ENCODE results near the gene NFATC3.

NFATC3 gene

DNA sequence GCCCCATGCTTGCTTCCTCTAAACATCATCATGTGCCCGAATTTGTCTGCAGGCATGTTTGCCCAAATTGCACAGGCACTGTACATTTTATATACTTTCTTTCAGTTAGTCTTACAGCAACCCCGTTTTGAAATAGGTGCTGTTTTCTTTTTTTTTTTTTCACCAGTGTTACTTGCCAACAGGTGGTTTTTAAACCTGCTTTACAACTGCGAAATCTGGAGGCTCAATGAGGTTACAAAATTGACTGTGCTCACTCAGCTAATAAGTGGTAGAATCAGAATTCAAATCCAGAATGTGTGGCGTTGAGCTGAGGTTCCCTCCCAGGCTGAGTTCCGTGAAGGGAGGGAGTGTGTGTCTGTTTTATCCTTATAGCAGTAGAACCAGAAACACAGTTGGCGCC is 165.8 kb downstream of the NFATC3 start:
- no peak for DNase-seq (ENCODE audit: low spot score)

- DNase-seq (ENCODE audit: low spot score) = no peak
Measured at GRCh38 chr16:68251832-68252231, 166.7 kb downstream of the NFATC3 start.

- no peak for DNase-seq (ENCODE audit: low spot score)
Measured at GRCh38 chr16:68252383-68252782, 167.2 kb downstream of the NFATC3 start.

DNA sequence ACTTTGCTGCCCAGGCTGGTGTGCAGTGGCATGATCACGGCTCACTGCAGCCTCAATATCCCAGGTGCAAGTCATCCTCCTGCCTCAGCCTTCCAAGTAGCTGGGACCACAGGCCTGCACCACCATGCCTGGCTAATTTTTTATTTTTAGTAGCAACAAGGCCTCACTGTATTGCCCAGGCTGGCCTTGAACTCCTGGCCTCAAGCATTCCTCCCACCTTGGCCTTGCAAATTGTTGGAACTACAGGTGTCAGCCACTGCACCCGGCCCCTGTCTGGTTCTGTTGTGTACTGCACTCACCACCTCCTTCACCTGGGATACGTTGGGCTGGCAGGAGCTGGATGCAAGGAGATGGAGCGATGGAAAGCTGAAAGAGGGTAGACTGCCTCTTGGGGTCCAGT is 168.6 kb downstream of the NFATC3 start:
- DNase-seq (ENCODE audit: low spot score) = no peak

DNA sequence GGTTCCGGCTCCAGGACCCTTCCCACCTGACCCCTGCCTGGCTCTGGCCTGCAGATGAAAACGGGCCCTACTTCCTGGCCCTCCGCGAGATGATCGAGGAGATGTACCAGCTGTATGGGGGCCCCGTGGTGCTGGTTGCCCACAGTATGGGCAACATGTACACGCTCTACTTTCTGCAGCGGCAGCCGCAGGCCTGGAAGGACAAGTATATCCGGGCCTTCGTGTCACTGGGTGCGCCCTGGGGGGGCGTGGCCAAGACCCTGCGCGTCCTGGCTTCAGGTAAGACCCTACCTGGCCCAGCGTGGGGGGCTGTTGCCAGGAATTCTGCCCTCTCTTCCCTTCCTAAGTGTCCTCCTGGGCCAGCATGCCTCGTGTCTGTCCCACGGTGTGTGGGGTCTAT is 170.5 kb downstream of the NFATC3 start:
- DNase-seq (ENCODE audit: low spot score) = no peak

DNA sequence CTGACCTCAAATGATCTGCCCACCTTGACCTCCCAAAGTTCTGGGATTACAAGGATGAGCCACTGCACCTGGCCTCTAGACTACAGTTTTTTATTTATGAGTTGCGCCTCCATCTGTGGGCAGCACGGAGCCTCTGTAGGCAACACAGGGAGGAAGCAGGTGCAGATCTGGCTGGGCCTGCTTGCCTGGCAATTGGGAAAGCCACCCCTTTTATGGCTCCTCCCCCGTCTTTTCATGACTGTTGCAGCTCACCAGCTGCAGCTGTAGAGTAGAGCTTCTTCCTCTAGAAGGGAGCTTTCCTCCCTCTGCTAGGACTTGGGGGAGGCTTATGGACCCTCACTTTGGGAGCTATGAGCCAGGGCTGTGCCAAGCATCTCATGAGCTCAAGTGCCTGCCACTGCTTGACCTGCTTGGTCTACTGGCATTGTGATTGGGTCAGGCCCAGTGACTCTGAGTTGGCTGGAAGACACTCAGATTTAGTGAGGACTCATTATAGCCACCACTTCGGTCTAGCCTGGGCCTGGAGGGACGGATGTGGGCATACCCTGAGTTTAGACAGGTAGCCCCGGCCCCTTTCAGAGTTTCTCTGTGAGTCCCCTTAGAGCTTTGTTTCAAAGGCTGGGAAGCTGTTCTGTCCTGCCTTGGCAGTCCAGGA is 172.2 kb downstream of the NFATC3 start:
- DNase-seq (ENCODE audit: low spot score) = no peak

DNA sequence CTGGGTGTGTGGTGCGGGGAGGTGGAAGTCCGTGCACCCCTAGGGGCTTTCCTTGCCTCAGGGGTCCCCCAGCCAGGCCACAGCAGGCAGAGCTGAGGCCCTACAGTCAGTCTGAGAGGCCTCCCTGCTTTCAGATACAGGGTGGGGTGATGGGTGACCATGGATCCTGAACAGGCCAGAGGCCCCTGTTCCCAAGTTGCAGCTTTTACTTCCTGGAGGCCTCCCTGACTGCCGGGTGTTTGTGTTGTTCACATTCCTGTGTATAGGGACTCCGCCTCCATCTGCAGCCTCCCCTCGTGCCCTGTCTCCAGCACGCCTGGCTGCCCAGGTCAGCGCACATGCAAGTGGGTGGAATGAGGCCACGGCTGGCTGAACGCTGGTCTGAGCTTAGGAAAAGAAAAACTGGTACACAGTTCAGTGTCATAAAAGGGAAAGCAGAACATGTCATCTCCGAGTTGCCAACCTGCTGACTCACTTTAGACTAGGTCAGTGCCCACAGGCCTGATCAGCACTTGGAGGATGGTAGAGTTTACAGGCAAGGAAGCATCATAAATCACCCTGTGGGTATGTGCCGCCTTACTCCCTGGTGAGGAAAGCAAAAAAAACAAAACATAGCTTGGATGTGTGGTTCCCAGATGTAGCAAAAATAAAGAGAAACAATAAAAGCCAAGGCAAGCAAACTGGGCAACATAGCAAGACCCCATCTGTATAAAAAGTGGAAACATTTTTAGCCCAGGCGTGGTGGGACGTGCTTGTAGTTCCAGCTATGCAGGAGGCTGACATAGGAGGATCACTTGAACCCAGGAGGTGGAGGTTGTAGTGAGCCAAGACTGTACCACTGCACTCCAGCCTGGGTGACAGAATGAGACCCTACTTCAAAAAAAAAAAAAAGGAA is 173.0 kb downstream of the NFATC3 start:
- no peak for DNase-seq (ENCODE audit: low spot score)

DNA sequence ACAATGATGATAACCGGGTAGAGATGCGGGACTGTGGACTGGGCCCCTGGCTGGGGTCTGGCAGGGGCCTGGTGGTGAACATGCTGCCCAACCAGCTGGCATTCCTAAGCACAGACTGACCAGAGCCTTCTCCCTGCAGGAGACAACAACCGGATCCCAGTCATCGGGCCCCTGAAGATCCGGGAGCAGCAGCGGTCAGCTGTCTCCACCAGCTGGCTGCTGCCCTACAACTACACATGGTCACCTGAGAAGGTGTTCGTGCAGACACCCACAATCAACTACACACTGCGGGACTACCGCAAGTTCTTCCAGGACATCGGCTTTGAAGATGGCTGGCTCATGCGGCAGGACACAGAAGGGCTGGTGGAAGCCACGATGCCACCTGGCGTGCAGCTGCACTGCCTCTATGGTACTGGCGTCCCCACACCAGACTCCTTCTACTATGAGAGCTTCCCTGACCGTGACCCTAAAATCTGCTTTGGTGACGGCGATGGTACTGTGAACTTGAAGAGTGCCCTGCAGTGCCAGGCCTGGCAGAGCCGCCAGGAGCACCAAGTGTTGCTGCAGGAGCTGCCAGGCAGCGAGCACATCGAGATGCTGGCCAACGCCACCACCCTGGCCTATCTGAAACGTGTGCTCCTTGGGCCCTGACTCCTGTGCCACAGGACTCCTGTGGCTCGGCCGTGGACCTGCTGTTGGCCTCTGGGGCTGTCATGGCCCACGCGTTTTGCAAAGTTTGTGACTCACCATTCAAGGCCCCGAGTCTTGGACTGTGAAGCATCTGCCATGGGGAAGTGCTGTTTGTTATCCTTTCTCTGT is 174.0 kb downstream of the NFATC3 start:
- no peak for DNase-seq (ENCODE audit: low spot score)

- DNase-seq (ENCODE audit: low spot score) = no peak
Measured at GRCh38 chr16:68263559-68264127, 178.5 kb downstream of the NFATC3 start.

GRCh38 chr16:68264128-68265077 is 179.2 kb downstream of the NFATC3 start, which contains the start of gene SLC7A6:
Gene SLC7A6 (plus strand): TSS chr16:68264526. CDS start chr16:68274727, 10,201 bp downstream.
- peak; percentile 93 for DNase-seq (ENCODE audit: low spot score)

DNA sequence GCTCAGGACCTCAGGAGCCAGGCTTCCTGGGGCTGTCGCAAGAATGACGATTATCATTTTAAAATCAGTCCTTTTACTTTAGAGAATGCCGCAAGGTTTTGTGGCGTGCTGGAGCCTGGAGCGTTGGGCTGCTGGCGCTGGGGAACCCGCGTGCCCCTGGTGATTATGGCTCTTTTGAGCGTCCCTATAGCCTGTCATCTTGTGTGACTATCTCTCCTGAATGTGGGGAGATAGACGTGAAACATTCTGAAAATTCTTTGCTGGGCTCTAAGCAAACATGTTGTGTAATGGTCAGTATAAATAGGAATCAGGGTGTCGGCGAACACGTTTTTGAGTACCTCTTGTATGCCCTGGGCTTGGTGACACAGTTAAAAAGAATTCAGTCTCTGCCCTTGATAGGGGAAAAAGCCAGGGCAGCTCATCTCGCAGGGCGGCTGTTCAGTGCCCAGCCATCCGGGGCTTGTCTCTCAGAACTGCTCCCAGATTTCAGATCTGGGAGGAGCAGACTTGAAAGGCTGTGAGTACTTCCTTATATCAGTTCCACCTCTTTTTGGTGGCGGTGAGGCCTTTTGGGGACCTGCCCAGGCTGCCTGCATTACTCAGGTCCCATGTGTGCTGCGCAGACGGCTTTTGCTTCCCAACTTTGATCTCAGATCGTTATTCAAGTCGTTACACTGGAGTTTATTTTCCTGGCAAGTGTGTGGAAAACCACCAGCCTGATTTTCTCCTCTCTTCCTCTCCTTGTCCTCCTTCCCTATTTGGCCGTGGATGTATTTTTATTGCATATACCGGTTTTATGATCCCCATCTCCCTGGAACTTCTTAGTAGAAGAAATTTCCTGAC is 180.1 kb downstream of the NFATC3 start:
- DNase-seq (ENCODE audit: low spot score) = peak; percentile 85

DNA sequence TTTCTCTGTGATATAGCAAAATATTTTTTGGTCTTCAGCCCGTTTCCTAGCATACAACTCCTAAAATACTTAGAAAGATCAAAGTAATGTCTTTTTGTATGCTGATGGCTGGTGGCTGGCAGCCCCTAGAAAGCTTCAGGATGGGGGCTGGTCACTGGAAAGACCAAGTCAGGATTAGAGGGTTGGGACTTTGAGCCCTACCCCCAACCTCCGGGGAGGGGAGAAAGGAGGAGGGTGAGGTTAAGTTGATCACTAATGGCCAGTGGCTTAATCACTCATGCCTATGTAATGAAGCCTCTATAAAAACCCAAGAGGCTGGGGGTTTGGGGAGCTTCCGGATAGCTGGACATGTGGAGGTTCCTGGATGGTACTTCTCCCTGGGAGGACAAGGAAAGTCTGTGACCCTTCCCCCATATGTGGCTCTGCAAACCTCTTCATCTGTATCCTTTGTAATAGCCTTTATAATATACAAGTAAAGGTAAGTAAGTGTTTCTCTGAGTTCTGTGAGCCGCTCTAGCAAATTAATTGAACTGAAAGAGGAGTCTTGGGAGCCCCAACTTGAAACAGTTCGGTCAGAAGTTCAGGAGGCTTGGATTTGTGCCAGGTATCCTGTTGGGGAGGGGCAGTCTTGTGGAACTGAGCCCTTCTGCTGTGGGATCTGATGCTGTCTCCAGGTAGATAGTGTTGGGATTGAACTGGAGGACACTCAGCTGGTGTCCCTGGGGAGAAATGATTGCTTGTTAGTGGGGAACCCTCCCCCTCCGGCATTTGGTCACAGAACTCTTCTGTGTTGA is 182.6 kb downstream of the NFATC3 start:
- no peak for DNase-seq (ENCODE audit: low spot score)

DNA sequence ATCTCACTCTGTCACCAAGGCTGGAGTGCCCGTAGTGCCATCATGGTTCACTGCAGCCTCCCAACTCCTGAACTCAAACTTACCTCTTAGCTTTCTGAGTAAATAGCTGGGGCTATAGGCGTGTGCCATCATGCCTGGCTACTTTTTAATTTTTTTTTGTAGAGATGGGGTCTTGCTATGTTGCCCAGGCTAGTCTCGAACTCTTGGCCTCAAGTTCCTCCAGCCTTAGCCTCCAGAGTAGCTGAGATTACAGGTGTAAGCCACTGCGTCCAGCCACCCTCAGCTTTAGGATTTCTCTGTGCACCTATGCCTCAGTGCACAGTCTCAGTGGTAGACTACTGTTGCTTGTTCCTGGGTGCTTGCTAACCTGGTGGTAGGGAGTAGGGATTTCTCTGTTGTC is 184.6 kb downstream of the NFATC3 start:
- no peak for DNase-seq (ENCODE audit: low spot score)

- no peak for DNase-seq (ENCODE audit: low spot score)
Measured at GRCh38 chr16:68270353-68270752, 185.2 kb downstream of the NFATC3 start.

- no peak for DNase-seq (ENCODE audit: low spot score)
Measured at GRCh38 chr16:68272507-68273209, 187.5 kb downstream of the NFATC3 start.

GRCh38 chr16:68273459-68273858 is 188.3 kb downstream of the NFATC3 start:
- no peak for DNase-seq (ENCODE audit: low spot score)

DNA sequence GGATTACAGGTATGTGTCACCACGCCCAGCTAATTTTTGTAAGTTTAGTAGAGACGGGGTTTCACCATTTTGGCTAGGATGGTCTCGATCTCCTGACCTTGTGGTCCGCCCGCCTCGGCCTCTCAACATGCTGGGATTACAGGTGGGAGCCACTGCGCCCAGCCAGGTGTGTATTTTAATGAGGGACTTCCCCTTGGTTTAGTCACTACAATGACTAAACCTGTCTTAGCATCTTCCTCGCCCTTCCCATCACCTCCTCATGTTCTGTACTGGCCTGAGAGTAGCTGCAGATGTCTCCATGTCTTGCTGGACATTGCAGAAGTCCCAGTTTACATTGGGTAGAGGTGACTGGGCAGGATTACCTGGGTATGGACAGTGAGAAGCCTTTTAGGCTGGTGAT is 188.7 kb downstream of the NFATC3 start:
- no peak for DNase-seq (ENCODE audit: low spot score)

- no peak for DNase-seq (ENCODE audit: low spot score)
Measured at GRCh38 chr16:68274441-68274840, 189.3 kb downstream of the NFATC3 start.

Data from AG08396 (cell line).